Measurements from ENCODE around the gene JPH4. TPM values are rescaled to one million over a fixed set of nuclear protein-coding genes. Genes with fewer than 3 reads are reported as not detected.
"Not testable (repeated sequence)": the region's sequence is repeated elsewhere in the genome, so short reads cannot be mapped to it uniquely, and the experiment has no call there.

The JPH4 gene
- polyA plus RNA-seq, 3 donors = 2.2 to 4.1 (median 3.7) TPM

DNA sequence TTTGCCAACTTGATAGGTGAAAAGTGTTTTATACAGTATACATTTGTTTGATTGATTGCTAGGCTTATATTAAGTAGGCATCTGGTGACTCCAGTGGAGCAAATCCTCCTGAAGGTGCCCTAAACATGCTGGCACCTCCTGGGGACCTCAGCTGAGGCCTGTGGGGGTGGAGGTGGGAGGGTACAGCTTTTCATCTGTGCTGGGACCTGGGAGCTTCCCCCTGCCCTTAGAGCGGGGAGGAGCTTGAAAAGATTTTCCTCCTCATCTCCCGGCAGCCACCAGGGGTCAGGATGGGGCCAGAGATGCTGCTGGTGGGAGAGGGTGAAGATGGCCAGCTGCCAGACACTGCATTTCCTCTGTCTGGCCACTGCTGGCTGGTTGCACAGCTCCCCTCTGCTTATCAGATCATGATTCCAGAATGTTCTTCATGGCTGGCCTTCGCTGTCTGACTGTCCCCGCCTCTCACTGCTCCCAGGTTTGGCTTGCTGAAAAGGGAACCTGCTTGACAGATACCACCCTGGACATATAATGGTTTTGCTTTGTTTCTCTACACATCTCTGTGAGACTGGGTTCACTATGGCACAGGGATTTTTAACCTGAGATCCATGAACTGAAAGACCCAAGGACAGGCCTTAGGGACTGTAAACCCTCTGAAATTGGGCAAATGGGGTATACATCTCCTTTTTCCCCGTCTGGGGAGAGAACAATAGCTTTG, 10.5 kb upstream of the JPH4 start:
- Histone ChIP-seq H4K20me1 (ENCODE audit: insufficient read depth, low read length) (no peaks in the 10 kb centered on the region), H3K4me2 (replicated peaks; ENCODE audit: extremely low read depth, low read length, poor library complexity, severe bottlenecking) (no peak overlapping the region), H3K79me2 (ENCODE audit: insufficient read depth, low read length) (no peaks in the 10 kb centered on the region), H3K4me3 (replicated peaks in 1 of 3; ENCODE audit: low read depth in 2 of 3, low read length in 3 of 3) (no peak overlapping the region), H3K9ac (ENCODE audit: insufficient read depth, low read length, poor library complexity, severe bottlenecking) (no peak overlapping the region), H3K27me3 (ENCODE audit: control insufficient read depth in 2 of 2, insufficient read depth in 2 of 2, low read length in 2 of 2) (peaks cover 0 to 2% of the 10 kb centered on the region in 2 donors), H3K36me3 (replicated peaks in 1 of 2; ENCODE audit: control insufficient read depth in 1 of 2, insufficient read depth in 2 of 2, low read length in 2 of 2) (no peaks in the 10 kb centered on the region), H3K9me3 (replicated peaks in 1 of 2; ENCODE audit: control insufficient read depth in 1 of 2, insufficient read depth in 1 of 2, low read length in 2 of 2) (no peaks in the 10 kb centered on the region), H3K27ac (ENCODE audit: low read depth in 1 of 2, low read length in 2 of 2) (no peak overlapping the region), H3K4me1 (ENCODE audit: control insufficient read depth in 1 of 2, insufficient read depth in 2 of 2, low read length in 2 of 2) (peaks cover 5 to 7% of the 10 kb centered on the region in 2 donors), H2AFZ (ENCODE audit: insufficient read depth, low read depth, low read length, poor library complexity, severe bottlenecking) (peak overlapping the region; percentile 3)
- WGBS (ENCODE audit: insufficient coverage) = 0% methylated on average over 1 of the region's 5 CpGs
- TF ChIP-seq, protein P1, sequence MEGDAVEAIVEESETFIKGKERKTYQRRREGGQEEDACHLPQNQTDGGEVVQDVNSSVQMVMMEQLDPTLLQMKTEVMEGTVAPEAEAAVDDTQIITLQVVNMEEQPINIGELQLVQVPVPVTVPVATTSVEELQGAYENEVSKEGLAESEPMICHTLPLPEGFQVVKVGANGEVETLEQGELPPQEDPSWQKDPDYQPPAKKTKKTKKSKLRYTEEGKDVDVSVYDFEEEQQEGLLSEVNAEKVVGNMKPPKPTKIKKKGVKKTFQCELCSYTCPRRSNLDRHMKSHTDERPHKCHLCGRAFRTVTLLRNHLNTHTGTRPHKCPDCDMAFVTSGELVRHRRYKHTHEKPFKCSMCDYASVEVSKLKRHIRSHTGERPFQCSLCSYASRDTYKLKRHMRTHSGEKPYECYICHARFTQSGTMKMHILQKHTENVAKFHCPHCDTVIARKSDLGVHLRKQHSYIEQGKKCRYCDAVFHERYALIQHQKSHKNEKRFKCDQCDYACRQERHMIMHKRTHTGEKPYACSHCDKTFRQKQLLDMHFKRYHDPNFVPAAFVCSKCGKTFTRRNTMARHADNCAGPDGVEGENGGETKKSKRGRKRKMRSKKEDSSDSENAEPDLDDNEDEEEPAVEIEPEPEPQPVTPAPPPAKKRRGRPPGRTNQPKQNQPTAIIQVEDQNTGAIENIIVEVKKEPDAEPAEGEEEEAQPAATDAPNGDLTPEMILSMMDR (IDR thresholded peaks at IDR 0.05) = peak; percentile 75
- Mint-ChIP-seq H3K4me1 (peaks cover 5% of the 10 kb centered on the region), H3K27ac (no peak overlapping the region), H3K36me3 (no peaks in the 10 kb centered on the region), H3K9me3 (peaks cover 0 to 8% (median 1%) of the 10 kb centered on the region in 7 donors), H3K4me3 (no peak overlapping the region), H3K27me3 (ENCODE audit: low read depth in 3 of 3) (peaks cover 2 to 21% (median 11%) of the 10 kb centered on the region in 3 donors)
- peak; percentile 81 to 85 (median 81) for DNase-seq
- intact Hi-C loops (cut with micrococcal nuclease) = loop anchor here in 1 of 2 donors (5.0 kb wide), 1 partner anchor 323 kb away; no protein-coding TSS in a partner anchor

DNA sequence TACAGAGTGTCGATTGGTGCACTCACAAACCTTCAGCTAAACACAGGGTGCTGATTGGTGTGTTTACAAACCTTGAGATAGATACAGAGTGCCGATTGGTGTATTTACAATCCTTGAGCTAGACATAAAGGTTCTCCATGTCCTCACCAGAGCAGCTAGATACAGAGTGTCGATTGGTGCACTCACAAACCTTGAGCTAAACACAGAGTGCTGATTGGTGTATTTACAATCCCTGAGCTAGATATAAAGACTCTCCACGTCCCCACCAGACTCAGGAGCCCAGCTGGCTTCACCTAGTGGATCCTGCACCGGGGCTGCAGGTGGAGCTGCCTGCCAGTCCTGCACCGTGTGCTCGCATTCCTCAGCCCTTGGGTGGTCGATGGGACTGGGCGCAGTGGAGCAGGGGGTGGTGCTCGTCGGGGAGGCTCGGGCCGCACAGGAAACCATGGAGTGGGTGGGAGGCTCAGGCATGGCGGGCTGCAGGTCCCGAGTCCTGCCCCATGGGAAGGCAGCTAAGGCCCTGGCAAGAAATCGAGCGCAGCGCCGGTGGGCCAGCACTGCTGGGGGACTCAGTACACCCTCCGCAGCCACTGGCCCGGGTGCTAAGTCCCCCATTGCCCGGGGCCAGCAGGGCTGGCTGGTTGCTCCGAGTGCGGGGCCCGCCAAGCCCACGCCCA, 6.1 kb upstream of the JPH4 start:
- intact Hi-C loops (cut with micrococcal nuclease) = loop anchor here in 1 of 2 donors (5.0 kb wide), 1 partner anchor 328 kb away; no protein-coding TSS in a partner anchor
- not testable (repeated sequence) for H3K79me2 ChIP-seq (ENCODE audit: insufficient read depth, low read length)

DNA sequence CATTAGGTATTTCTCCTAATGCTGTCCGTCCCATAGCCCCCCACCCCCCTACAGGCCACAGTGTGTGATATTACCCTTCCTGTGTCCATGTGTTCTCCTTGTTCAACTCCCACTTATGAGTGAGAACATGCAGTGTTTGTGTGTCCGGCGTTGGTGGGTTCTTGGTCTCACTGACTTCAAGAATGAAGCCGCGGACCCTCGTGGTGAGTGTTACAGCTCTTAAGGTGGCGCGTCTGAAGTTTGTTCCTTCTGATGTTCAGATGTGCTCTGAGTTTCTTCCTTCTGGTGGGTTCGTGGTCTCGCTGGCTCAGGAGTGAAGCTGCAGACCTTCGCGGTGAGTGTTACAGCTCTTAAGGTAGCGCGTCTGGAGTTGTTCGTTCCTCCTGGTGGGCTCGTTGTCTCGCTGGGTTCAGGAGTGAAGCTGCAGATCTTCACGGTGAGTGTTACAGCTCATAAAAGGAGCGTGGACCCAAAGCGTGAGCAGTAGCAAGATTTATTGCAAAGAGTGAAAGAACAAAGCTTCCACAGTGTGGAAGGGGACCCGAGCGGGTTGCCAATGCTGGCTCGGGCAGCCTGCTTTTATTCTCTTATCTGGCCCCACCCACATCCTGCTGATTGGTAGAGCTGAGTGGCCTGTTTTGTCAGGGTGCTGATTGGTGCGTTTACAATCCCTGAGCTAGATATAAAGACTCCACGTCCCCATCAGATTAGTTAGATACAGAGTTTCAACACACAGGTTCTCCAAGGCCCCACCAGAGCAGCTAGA, 5.4 kb upstream of the JPH4 start:
- H3K4me2 ChIP-seq (replicated peaks; ENCODE audit: extremely low read depth, low read length, poor library complexity, severe bottlenecking); intact Hi-C loops (cut with micrococcal nuclease); H3K9ac ChIP-seq (ENCODE audit: insufficient read depth, low read length, poor library complexity, severe bottlenecking); H3K9me3 ChIP-seq (replicated peaks in 1 of 2; ENCODE audit: control insufficient read depth in 1 of 2, insufficient read depth in 1 of 2, low read length in 2 of 2); DNase-seq; H3K4me3 ChIP-seq (replicated peaks in 1 of 3; ENCODE audit: low read depth in 2 of 3, low read length in 3 of 3); H3K9me3 Mint-ChIP-seq; H4K20me1 ChIP-seq (ENCODE audit: insufficient read depth, low read length); H2AFZ ChIP-seq (ENCODE audit: insufficient read depth, low read depth, low read length, poor library complexity, severe bottlenecking); H3K36me3 ChIP-seq (replicated peaks in 1 of 2; ENCODE audit: control insufficient read depth in 1 of 2, insufficient read depth in 2 of 2, low read length in 2 of 2); H3K27ac Mint-ChIP-seq; H3K4me1 Mint-ChIP-seq; H3K79me2 ChIP-seq (ENCODE audit: insufficient read depth, low read length); H3K4me3 Mint-ChIP-seq; H3K36me3 Mint-ChIP-seq; H3K27ac ChIP-seq (ENCODE audit: low read depth in 1 of 2, low read length in 2 of 2); H3K4me1 ChIP-seq (ENCODE audit: control insufficient read depth in 1 of 2, insufficient read depth in 2 of 2, low read length in 2 of 2): not testable (repeated sequence)
- H3K27me3 ChIP-seq (ENCODE audit: control insufficient read depth in 2 of 2, insufficient read depth in 2 of 2, low read length in 2 of 2) = peaks cover 10 to 16% of the 10 kb centered on the region in 2 donors
- WGBS (ENCODE audit: insufficient coverage) = 78% methylated on average over 14 of the region's 25 CpGs
- peaks cover 16 to 41% (median 41%) of the 10 kb centered on the region in 3 donors for H3K27me3 Mint-ChIP-seq (ENCODE audit: low read depth in 3 of 3)

More for the DNA sequence above, 6.1 kb upstream of the JPH4 start:
- not testable (repeated sequence) for H3K4me1 ChIP-seq (ENCODE audit: control insufficient read depth in 1 of 2, insufficient read depth in 2 of 2, low read length in 2 of 2); H3K4me2 ChIP-seq (replicated peaks; ENCODE audit: extremely low read depth, low read length, poor library complexity, severe bottlenecking); H3K36me3 Mint-ChIP-seq; H3K9me3 ChIP-seq (replicated peaks in 1 of 2; ENCODE audit: control insufficient read depth in 1 of 2, insufficient read depth in 1 of 2, low read length in 2 of 2); H3K4me1 Mint-ChIP-seq; H3K27me3 ChIP-seq (ENCODE audit: control insufficient read depth in 2 of 2, insufficient read depth in 2 of 2, low read length in 2 of 2); DNase-seq; H3K9ac ChIP-seq (ENCODE audit: insufficient read depth, low read length, poor library complexity, severe bottlenecking); H3K4me3 ChIP-seq (replicated peaks in 1 of 3; ENCODE audit: low read depth in 2 of 3, low read length in 3 of 3); H3K27ac ChIP-seq (ENCODE audit: low read depth in 1 of 2, low read length in 2 of 2); H3K36me3 ChIP-seq (replicated peaks in 1 of 2; ENCODE audit: control insufficient read depth in 1 of 2, insufficient read depth in 2 of 2, low read length in 2 of 2); H2AFZ ChIP-seq (ENCODE audit: insufficient read depth, low read depth, low read length, poor library complexity, severe bottlenecking); H3K4me3 Mint-ChIP-seq; H4K20me1 ChIP-seq (ENCODE audit: insufficient read depth, low read length); H3K27ac Mint-ChIP-seq; H3K9me3 Mint-ChIP-seq
- peaks cover 9 to 34% (median 34%) of the 10 kb centered on the region in 3 donors for H3K27me3 Mint-ChIP-seq (ENCODE audit: low read depth in 3 of 3)
- 96% methylated on average over 14 of the region's 26 CpGs for WGBS (ENCODE audit: insufficient coverage)

All from CD14-positive monocyte (primary cell).